Thoracic aorta (tissue), 2 donors: ENCODE results near the gene SMIM23. TPM values are rescaled to one million over a fixed set of nuclear protein-coding genes. Genes with fewer than 3 reads are reported as not detected.
"Not testable (repeated sequence)": the region's sequence is repeated elsewhere in the genome, so short reads cannot be mapped to it uniquely, and the experiment has no call there.

Source experiments
- ATAC-seq: fragments of 150-250 bp; one replicate; pipeline ENCODE4 v1.8.0; 2017; ENCODE audit warnings: low read depth; ENCODE audit not compliant: insufficient number of reproducible peaks, low FRiP score
- DNase-seq: peaks from one replicate; pipeline ENCODE4 v3.0.0-alpha.2; 2020; ENCODE audit warnings: low spot score
- H3K27ac ChIP-seq, 2 donors: fragments of 200-600 bp; sonication (generic); 1 replicate in 1 of 2; 2 replicates in 1 of 2; pipeline ENCODE4 v1.5.1; 2016; ENCODE audit warnings: mild to moderate bottlenecking in 2 of 2, moderate library complexity in 2 of 2
- H3K27me3 ChIP-seq: fragments of 200-600 bp; sonication (generic); replicated peaks from 2 replicates; pipeline ENCODE4 v1.6.0; 2016; ENCODE audit warnings: mild to moderate bottlenecking; ENCODE audit not compliant: insufficient read depth
- H3K36me3 ChIP-seq: fragments of 200-600 bp; sonication (generic); one replicate; pipeline ENCODE4 v1.5.1; 2016
- H3K4me1 ChIP-seq, 2 donors: fragments of 200-600 bp; sonication (generic); 1 replicate in 1 of 2; 2 replicates in 1 of 2; pipeline versions ENCODE4 v1.5.1 to v1.6.0; 2016; ENCODE audit warnings: low read depth in 2 of 2, mild to moderate bottlenecking in 1 of 2; ENCODE audit not compliant: control insufficient read depth in 1 of 2
- H3K4me3 ChIP-seq: fragments of 200-600 bp; sonication (generic); 2 replicates; pipeline ENCODE4 v1.5.1; 2016; ENCODE audit warnings: mild to moderate bottlenecking
- H3K9me3 ChIP-seq: fragments of 200-600 bp; sonication (generic); 2 replicates; pipeline ENCODE4 v1.5.1; 2016
- total RNA-seq, 2 donors: library from RNA; depleted of rRNA; stranded (reverse); fragments of >200 nt; gene quantifications; one replicate each; pipeline versions ENCODE4 v1.1.0 to v1.2.3, GENCODE V29; 2016
- TF ChIP-seq, protein P1 (sequence below): fragments of 200-600 bp; sonication (generic); IDR thresholded peaks from one replicate; pipeline ENCODE4 v1.5.1; 2019; ENCODE audit warnings: antibody characterized with exemption

The SMIM23 gene
- total RNA-seq, 2 donors from 2014 or later = not detected

GRCh38 chr5:171771856-171772255 lies 13.8 kb upstream of the SMIM23 start:
- no peak overlapping the region for H3K27ac ChIP-seq
- TF ChIP-seq, protein P1, sequence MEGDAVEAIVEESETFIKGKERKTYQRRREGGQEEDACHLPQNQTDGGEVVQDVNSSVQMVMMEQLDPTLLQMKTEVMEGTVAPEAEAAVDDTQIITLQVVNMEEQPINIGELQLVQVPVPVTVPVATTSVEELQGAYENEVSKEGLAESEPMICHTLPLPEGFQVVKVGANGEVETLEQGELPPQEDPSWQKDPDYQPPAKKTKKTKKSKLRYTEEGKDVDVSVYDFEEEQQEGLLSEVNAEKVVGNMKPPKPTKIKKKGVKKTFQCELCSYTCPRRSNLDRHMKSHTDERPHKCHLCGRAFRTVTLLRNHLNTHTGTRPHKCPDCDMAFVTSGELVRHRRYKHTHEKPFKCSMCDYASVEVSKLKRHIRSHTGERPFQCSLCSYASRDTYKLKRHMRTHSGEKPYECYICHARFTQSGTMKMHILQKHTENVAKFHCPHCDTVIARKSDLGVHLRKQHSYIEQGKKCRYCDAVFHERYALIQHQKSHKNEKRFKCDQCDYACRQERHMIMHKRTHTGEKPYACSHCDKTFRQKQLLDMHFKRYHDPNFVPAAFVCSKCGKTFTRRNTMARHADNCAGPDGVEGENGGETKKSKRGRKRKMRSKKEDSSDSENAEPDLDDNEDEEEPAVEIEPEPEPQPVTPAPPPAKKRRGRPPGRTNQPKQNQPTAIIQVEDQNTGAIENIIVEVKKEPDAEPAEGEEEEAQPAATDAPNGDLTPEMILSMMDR = no peak
- H3K9me3 ChIP-seq = peaks cover 3% of the 10 kb centered on the region
- DNase-seq = no peak
- H3K4me1 ChIP-seq = peaks cover 0 to 7% of the 10 kb centered on the region in 2 donors
- H3K4me3 ChIP-seq = no peak overlapping the region
- ATAC-seq = no peak
- H3K27me3 ChIP-seq = no peaks in the 10 kb centered on the region
- H3K36me3 ChIP-seq = no peaks in the 10 kb centered on the region

DNA sequence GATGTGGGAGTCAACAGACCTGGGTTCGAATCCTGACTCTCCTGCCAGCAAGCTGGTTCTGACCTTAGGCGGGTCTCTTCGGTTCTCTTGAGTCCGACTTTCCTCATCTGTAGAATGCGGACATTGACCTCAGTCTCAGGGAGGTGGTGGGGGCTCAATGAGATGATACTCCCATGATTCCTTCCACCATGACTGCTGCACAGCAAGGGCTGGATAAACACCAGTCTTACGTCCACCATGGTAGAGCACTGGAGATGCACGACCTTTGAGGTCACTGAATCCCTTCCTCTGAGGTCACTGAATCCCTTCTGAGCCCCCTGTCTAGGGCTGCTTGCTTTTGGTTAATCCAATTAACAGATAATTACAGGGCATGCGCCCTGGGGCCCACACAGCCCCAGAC lies 12.5 kb upstream of the SMIM23 start:
- Histone ChIP-seq H3K36me3 (no peaks in the 10 kb centered on the region), H3K27me3 (no peaks in the 10 kb centered on the region), H3K4me3 (no peak overlapping the region), H3K9me3 (no peaks in the 10 kb centered on the region), H3K4me1 (peaks cover 2 to 13% of the 10 kb centered on the region in 2 donors), H3K27ac (no peak overlapping the region)
- TF ChIP-seq, protein P1 = no peak
- ATAC-seq (no peak), DNase-seq (no peak)

- TF ChIP-seq, protein P1 = no peak
- Histone ChIP-seq H3K9me3 (no peaks in the 10 kb centered on the region), H3K27ac (no peak overlapping the region), H3K4me1 (peaks cover 2 to 13% of the 10 kb centered on the region in 2 donors), H3K27me3 (no peaks in the 10 kb centered on the region), H3K4me3 (no peak overlapping the region), H3K36me3 (no peaks in the 10 kb centered on the region)
- ATAC-seq = no peak
- no peak for DNase-seq
Observed at GRCh38 chr5:171774418-171774817, 11.2 kb upstream of the SMIM23 start.

DNA sequence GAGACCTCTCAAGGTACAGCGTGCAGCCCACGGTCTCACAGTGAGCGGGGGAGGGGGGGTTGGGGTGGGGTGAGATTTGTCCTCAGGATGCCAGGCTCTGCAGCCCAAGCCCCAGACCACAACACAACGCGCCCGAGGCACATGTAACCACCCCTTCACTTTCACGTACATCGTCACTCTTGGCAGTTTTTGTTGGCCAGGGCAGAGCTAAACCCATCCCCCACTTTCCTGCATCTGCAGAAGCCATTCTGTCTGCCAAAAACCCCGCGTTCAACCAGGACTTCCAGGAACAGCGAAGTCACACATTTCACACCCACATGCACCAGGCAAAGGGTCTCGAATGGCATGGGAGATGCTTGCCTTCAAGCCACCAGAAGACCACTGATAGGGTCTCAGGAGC lies 9.4 kb upstream of the SMIM23 start:
- no peaks in the 10 kb centered on the region for H3K36me3 ChIP-seq

DNA sequence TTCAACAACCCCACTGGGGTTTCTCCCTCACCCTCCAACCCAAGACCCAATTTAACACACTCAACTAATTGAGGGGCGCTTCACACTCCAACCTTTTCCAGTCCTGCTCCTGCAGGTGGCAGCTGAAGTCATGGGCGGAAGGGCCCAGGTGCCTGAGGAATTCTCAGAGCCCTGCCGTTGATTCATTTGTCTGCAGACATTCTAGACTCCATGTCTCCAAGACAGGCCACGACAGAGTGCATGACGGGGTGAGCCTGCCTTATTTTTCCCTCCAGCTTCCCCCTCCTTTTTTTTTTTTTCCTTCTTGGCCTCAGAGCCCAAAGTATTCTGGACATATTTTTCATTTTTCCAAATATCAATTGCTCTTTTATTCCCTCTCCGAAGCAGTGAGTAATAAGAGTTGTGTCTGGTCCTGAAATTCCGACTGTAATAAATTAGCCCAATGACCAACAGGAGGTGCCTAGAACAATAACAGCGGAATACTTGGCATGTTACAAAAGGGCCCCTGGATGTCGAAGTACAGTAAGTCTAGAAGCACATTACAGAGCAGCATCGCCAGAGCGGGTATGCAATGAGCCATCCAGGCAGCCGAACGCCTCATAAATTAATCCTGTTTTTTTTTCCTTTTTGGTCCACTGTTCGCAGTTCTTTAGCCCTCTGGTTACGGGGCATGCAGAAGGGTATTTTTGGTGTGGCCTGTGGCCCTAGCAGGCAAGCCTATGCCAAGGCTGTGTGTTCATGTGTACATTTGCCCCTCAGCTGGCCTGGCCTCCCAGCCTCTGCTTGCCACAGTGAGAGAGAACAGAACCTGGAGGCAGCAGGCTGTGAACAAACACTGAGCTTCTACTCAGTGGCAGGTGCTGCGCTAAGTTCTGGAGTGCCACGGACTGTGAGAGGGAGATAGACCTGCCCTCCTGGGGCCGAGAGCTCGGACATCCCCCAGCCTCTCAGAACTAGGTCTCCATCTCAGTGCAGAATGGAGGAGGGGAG lies 8.6 kb upstream of the SMIM23 start:
- DNase-seq = no peak
- H3K4me1 ChIP-seq = peaks cover 2 to 13% of the 10 kb centered on the region in 2 donors
- no peak overlapping the region for H3K4me3 ChIP-seq
- H3K9me3 ChIP-seq = no peaks in the 10 kb centered on the region
- TF ChIP-seq, protein P1 = no peak
- H3K27ac ChIP-seq = no peak overlapping the region
- H3K36me3 ChIP-seq = no peaks in the 10 kb centered on the region
- ATAC-seq = no peak
- no peaks in the 10 kb centered on the region for H3K27me3 ChIP-seq

More for the DNA sequence above, 9.4 kb upstream of the SMIM23 start:
- Histone ChIP-seq H3K27ac (no peak overlapping the region), H3K27me3 (no peaks in the 10 kb centered on the region), H3K9me3 (no peaks in the 10 kb centered on the region), H3K4me1 (peaks cover 2 to 13% of the 10 kb centered on the region in 2 donors), H3K4me3 (no peak overlapping the region)
- TF ChIP-seq, protein P1 = no peak
- no peak for DNase-seq
- no peak for ATAC-seq

DNA sequence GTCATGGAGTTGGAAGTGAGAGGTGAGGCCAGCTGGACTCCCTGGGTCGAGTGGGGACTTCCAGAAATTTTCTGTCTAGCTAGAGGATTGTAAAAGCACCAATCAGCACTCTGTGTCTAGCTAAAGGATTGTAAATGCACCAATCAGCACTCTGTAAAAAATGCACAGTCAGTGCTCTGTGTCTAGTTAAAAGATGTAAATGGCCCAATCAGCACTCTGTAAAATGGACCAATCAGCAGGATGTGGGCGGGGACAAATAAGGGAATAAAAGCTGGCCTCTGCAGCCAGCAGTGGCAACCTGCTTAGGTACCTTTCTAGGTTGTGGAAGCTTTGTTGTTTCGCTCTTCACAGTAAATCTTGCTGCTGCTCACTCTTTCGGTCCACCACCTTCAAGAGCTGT lies 3.9 kb upstream of the SMIM23 start:
- not testable (repeated sequence) for H3K36me3 ChIP-seq, H3K9me3 ChIP-seq, DNase-seq, H3K4me3 ChIP-seq, H3K27ac ChIP-seq, H3K27me3 ChIP-seq, H3K4me1 ChIP-seq, ATAC-seq
